HG02970 (cell line): ENCODE measurements around the gene SMAP1.
A peak's percentile ranks its signal among the peaks of the same experiment; 100 is the strongest.

ENCODE experiments used
- ATAC-seq: cut with Tn5 transposase; IDR thresholded peaks from one replicate; pipeline ENCODE4 v1.9.1; 2021; ENCODE audit warnings: mild to moderate bottlenecking, moderate library complexity, moderate number of reproducible peaks; ENCODE audit not compliant: unreplicated experiment, low FRiP score

SMAP1 gene

DNA sequence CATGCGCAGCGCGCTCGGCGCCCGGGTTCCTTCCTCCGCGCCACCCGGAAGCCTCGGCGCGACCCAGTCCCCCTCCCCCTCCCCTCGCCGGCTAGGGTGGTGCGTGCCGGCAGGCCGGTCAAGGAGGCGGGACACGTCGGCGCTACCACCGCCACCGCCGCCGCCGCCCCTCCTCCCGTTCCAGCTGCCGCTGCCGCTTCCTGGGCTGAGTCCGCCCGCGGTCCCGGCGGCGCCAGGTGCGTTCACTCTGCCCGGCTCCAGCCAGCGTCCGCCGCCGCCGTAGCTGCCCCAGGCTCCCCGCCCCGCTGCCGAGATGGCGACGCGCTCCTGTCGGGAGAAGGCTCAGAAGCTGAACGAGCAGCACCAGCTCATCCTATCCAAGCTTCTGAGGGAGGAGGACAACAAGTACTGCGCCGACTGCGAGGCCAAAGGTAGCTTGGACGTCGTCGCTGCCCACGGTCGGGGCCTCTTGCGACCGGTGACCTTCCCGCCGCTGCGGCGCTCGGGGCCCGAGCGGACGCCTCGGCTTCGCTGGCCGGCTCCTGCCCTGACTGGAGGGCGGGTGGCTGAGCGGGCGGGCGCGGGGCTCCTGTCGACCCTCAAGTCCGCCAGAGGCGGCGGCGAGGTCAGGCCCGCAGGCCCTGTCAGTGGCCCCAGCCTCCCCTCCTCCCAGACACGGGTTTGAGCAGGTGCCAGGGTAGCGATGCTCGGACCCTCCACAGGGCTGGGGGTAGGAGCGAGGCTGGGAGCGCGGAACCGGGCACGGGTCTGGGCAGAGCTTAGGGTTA is at the start of gene SMAP1:
Gene SMAP1 (plus strand): TSS at position 173 of the 788 bp plus-strand sequence. CDS start 141 bp downstream, at position 314.
- ATAC-seq, result peak; percentile 95

DNA sequence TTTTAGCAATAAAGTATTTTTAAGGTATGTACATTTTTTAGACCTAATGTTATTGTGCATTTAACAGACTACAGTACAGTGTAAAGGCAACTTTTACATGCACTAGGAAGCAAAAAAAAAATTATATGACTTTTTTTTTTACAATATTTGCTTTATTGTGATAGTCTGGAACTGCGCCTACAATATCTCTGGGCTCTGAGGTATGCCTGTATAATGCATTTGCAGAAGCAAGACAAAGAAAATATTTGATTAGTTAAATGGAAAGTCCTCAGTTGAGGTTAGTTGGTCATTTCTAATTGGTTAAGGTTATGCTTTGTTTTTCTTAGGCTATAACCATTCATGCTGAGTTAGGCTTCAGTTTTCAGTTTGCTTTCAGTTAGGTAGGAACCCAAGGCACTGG is 46.9 kb upstream of the SMAP1 start:
- ATAC-seq, result no peak

DNA sequence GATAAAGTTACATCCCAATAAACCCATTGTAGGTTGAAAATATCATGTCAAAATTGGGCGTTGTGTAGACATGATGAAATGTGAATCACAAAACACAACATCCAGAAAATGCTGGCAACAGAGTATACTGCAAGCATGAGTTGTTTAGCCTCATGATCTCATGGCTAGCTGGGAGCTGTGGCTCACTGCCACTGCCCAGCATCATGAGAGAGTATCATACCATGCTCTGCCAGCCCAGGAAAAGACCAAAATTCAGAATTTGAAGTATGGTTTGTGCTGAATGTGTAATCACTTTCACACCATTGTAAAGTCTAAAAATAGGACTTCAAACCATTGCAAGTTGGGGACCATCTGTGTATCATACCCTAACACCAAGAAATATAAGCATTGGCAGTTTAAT is 45.2 kb upstream of the SMAP1 start:
- no peak for ATAC-seq

DNA sequence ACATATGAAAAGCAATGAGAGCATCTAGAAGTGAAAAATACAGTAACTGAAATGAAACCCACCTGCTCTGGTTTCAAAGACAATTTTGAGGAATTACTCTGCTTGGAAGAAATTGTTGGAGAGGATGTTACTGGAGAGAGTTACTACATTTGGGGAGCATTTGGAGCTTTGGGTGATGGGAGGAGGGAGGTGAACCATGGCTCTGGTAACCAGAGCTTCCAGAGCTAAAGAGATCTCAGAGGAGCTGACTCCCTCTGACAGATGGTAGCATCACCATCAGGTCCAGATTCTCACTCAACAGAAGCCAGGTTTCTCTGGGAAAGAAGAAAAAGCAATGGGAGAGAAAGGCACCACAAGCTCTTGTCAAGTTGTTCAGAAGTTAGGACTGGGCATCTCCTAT is 42.2 kb upstream of the SMAP1 start:
- ATAC-seq, result no peak

DNA sequence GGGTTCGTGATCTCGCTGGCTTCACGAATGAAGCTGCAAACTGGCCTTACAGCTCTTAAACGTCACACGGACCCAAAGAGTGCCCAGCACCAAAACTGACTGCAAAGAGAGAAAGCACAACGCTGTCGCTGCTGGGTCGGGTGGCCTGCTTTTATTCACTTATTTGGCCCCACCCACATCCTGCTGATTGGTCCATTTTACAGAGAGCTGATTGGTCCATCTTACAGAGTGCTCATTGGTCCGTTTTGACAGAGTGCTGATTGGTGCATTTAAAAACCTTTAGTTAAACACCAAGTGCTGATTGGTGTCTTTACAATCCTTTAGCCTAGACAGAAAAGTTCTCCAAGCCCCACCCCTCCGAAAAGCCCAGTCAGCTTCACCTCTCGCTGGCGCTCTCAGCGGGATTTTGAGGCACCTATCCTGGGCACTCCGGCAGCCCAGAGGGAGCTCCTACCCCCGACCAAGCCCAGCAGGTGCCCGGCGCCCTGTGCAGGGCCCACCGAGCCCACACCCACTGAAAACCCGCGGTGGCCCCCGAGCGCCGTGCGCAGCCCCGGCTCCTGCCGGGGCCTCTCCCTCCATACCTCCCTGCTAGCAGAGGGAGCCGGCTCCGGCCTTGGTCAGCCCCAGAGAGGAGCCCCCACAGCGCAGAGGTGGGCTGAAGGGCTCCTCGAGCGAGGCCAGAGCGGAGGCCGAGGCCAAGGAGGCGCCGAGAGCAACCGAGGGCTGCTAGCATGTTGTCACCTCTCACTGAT is 40.0 kb upstream of the SMAP1 start:
- no peak for ATAC-seq

DNA sequence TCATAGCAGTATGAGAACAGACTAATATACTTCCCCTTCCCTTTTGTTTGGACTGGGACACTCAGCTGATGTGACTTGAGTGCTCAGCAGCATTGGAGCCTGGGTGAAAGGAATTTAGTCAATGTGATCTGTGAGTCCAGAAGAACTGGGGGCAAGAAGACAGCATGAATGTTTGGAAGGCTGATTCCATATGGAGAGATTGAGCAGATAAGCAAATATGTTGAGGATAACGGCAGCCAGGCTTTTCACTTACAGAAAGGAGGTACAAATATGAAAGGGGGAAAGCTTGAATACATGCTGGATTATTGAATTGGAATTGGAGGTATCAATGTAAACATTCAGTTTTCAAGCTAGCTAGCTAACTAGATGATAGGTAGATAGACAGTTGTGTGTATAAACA is 37.8 kb upstream of the SMAP1 start:
- ATAC-seq, result no peak

DNA sequence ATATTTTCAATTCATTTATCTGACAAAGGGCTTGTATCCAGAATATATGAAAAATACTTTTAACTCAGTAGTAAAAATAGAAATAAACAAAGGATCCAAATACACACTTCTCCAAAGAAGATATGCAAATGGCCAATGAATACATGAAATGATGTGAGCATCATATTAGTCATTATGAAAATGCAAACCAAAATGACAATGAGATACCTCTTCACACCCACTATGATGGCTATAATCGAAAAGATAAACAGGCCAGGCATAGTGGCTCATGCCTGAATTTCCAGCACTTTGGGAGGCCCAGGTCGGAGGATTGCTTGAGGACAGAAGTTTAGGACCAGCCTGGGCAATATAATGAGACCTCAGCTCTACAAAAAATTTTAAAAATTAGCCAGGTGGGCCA is 33.8 kb upstream of the SMAP1 start:
- ATAC-seq, result no peak

DNA sequence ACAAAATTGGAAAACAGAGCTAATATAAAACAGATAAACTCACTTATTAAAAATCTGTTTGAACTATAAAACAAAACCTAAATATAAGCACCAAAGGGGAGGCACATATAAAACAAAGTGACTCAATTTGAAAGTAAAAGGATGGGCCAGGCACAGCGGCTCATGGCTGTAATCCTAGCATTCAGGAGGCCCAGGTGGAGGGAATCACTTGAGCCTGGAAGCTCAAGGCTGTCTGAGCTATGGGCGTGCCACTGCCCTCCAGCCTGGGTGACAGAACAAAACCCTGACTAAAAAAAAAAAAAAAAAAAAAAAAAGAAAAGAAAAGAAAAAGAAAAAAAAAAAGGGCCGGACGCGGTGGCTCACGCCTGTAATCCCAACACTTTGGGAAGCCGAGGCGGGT is 31.1 kb upstream of the SMAP1 start:
- no peak for ATAC-seq

DNA sequence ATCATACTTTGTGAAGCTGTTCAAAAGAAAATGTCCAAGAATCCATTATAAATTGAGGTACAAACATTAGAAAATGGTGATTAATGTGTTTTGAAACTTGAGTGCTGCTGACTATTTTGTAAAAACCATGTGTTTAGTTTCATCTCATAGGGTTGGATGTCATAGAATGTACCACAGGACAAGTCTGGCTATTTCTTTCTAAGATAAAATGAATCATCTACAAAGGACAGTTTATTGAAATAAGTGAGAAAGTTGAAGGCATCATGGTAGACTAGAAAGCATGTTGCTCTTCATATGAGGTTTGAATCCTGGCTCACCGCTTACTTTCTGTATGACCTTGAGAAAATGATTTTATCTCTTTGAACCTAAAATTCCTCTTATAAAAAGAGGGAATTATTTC is 29.2 kb upstream of the SMAP1 start:
- no peak for ATAC-seq

DNA sequence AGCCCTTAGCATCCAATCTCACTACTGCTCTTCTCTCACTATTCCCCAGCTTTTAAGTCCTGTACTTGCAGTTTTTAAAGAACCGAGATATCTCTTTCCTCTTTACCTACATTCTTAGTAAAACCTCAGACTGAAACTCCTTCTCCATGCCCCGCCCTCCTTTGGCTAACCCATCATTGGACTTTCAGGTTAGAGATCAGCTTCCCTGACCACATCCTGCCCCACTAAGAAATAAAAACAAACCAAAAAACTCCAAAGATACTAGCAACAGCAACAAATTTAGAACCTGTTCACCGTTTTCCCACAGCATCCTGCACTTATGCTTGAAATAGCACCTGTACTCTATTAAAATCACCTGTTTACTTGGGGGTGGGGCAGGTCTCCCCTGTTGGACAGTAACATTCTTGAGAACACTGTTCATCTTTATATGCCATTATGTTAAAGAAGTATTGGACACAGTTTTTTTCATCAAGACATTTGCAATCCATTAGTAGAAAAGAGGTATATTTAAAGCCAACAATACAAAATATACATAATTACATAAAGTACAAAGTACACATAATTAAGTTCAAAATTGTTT is 16.3 kb upstream of the SMAP1 start:
- no peak for ATAC-seq

DNA sequence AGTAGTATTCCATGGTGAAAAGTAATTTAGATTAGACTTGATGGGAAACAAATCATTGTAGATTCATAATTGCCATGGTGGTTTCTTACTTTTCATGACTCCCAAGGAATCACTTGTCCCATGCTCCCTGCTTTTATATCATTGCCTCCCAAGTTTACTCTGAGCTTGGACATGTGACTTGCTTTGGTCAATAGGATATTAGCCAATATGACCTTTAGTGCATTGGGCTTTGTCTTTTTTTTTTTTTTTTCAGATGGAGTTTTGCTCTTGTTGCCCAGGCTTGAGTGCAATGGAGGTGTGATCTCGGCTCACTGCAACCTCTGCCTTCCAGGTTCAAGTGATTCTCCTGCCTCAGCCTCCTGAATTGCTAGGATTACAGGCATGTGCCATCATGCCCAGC is 15.5 kb upstream of the SMAP1 start:
- no peak for ATAC-seq

DNA sequence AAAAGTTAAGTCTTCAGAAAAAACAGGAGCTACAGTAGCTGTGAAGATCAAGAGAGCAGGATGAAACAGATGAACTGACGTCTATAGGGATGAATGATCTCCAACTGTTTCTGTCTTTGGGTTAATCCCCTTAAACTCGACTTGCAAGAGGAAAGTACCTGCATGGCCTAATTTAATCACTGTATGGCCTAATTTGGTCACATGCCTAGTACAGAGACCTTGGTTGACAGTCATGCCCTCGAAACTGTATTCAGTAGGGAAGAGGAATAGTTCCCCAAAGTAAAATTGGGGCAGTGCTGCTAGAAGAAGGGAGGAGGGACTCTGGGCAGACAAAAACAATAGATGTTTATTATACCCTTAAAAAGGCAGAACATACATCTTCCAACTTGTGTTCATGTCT is 10.0 kb upstream of the SMAP1 start:
- ATAC-seq, result no peak

DNA sequence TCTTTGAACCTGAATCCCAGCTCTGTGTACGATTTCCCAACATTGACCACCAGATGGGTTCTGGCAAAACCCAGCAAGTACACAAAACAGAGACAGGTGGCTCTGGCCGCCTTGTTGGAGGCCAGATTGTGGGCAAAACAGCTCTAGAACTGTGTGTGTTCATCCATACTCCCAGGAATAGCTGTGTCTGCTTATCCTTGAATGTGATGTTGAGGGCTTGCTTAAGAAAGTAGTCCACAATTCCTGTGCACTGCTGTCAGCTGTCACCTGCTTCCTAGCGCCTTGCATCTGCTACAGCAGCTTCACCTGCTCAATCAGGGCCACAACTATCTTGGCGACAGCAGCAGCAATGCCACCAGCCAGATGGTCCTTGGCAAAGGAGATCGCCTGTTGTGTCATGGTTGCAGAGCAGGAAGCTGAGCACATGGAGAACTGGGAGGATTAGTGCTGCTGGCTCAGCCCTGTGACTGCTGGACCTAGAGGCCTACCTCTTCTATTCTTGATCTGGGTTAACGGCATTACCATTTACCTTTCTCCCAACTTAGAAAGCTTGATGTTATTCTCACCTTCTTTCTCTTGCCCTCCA is 3.7 kb upstream of the SMAP1 start:
- ATAC-seq, result no peak

DNA sequence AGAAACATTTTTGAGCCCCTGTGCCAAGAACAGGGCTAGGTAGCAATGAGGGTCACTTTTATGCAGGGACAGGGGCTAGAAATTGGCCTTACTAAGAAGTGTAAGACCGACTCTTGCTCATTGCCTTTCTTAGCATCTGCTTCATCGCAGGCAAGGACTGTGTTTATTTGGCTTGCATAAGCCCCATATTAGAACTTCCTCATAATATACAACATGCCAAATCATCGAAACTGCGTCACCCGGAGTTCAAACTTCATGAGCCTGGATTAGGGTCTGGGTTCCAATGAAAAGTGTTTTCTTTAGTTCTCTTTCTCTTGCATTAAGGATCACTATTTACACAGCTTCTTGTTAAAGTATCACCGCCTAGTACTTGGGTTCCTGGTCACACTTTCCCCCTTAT is 977 bp upstream of the SMAP1 start:
- no peak for ATAC-seq

DNA sequence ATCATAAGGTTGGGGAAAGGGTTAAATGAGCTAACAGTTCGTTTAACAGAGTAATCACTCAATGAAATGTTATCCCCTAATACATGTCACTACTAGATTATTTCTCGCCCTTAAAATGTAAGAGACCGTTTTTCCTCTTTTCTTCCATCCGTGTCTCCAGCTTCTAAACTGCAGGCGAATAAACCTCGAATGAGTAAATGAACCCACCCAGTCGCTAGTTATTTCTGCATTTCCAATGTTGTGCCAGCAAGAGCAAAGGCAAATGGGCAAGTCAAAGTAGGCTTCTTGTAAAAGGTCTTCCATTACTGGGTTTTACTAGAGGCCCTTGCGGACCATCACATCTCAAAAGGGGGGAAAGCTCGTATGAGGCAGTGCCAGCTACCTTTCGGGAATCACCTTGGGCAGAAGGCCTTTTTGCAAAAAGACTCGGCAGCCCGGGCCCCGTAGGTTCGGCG is 400 bp upstream of the SMAP1 start:
- ATAC-seq, result no peak

DNA sequence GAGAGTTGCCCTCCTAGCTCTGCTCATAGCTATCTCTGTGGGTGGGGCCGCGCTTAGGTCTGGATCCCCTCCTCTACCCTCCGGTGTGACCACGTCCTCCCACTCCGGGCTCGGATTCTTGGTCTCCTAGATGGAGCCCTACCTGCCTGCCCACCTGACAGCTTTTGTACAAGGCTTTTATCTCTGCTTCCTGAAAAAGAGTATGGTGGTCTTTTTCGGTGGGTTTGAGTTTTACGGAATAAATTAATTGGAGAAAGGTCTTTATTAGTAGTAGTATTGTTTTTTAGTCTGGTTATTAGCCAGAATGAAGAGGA is 773 bp downstream of the SMAP1 start:
- no peak for ATAC-seq

DNA sequence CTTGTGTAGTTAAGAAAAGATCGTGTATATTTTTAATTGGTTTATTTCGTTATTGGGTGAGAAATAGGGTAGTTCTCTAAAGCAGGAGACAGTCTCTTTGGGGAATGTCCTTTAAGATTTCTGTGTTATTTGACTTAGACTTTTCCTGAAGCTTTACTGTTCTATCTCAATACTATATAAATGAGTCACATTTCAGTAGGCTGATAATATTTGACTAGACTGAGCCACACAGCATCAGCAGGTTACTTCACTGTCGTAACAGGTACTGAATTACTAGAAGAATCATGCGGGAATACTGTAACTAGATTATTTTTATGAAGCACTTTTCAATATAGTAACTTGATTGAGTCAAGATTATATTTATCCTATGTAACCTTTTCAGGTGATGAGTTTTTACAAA is 1.4 kb downstream of the SMAP1 start:
- ATAC-seq, result no peak

DNA sequence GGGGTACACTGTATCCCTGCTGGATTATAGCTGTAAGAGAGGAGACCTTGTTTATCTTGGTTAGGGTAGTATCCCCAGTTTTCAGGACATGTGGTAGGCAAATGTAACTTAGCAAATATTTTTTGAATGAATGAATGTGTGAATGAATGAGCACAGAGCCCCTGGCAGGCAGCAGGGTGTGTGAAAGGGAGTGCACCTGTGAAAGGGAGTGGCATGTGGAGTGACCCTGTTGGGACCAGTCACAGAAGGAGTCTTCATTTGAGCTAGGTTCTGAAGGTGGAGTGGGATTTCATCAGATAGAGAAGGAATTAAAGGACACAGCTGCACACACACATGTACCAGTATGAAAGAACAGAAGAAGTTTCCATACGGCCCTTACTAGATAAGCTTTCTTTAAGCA is 4.9 kb downstream of the SMAP1 start:
- ATAC-seq, result no peak

DNA sequence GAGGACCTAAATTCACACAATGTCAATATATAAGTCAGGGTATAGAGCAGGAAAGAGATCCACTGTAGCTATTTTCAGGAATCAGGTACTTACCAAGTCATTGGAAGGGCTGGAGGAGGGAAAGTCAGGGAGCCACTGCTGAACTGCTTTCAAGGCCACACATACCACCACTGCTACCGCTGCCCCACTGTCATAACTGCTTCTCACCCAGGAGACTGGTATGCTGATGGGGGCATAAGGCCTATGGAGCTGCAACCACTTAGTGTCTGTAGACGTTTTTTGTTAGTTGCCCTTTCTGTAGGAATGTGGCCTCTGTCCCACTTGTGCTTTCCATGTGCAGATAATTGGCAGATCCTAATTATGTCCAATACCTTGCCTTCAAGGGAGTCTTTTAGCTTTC is 5.4 kb downstream of the SMAP1 start:
- ATAC-seq, result no peak

DNA sequence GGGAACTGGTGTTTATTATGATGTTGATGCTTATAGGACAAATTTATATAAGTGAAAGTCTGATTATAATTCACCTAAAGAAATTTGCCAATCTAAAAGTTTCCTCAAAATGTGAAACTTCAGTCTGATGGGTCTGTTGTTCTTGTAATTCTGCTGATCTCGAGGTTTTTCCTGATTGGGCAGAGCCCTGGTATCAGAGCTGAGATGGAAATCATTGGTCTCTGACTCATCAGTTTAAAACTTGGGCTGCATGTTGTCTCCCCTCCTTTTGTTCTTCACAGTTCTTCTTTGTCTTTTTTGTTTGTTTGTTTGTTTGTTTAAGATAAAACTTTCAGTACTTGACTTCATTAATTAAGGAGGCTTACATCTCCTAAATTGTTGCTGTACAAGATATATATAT is 5.9 kb downstream of the SMAP1 start:
- ATAC-seq, result no peak

DNA sequence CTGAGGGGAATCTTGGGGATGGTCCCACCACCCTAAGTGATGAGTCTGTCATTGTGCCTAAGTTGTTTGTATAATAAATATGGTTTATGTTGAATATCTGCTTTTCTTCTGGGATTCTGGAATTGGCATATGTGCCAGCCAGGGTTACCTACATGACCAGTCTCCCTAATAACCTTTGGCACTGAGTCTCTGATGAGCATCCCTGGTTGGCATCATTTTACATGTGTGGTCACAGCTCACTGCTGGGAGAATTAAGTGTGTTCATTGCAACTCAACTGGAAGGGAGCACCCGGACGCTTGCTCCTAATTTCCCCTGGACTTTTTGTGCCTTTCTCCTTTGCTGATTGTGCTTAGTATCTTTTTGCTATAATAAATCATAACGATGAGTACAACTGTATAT is 8.1 kb downstream of the SMAP1 start:
- no peak for ATAC-seq
